ENCODE measurements around the gene ALOX5AP. TPM values are rescaled to one million over a fixed set of nuclear protein-coding genes. Genes with fewer than 3 reads are reported as not detected.

ALOX5AP gene
- total and polyA plus RNA-seq, 2 experiments from 2014 or later: 0.66 TPM; not detected in 1

- no peaks in the 10 kb centered on the region for H3K9me3 ChIP-seq (ENCODE audit: low read depth)
- H3K36me3 ChIP-seq: no peaks in the 10 kb centered on the region
- no peaks in the 10 kb centered on the region for H3K4me1 ChIP-seq (ENCODE audit: low read depth)
- no peak for TF ChIP-seq CTCF (IDR thresholded peaks at IDR 0.05; ENCODE audit: low read depth, low read length)
- no peak overlapping the region for H3K27ac ChIP-seq
- DNase-seq (ENCODE audit: low read depth in 1 of 2, low spot score in 1 of 2): no peak
- no peak overlapping the region for H3K4me3 ChIP-seq
- H3K27me3 ChIP-seq: no peaks in the 10 kb centered on the region
Measured at GRCh38 chr13:30774214-30774730, 38.9 kb downstream of the ALOX5AP start.

DNA sequence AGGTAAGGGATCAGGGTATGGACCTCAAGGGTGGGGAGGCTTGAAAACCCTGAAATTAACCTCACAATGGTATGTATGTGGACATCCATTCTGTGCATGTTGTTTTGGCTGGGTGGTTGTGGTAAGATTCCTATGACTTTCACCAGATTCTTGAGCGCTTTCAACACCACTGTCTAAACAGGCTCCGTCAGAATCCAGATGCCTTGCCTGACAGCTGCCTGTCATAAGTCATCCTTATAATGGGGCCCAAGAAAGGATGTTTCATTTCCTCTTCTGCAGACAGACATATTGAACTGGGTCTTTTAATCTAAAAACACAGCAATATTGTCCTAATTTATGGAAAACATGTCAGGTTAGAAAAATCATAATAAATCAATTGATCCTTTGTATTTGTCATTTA is 41.3 kb downstream of the ALOX5AP start:
- Histone ChIP-seq H3K36me3 (no peaks in the 10 kb centered on the region), H3K4me3 (no peak overlapping the region), H3K4me1 (ENCODE audit: low read depth) (no peaks in the 10 kb centered on the region), H3K27me3 (no peaks in the 10 kb centered on the region), H3K27ac (no peak overlapping the region), H3K9me3 (ENCODE audit: low read depth) (no peaks in the 10 kb centered on the region)
- DNase-seq (ENCODE audit: low read depth in 1 of 2, low spot score in 1 of 2): no peak
- TF ChIP-seq CTCF (IDR thresholded peaks at IDR 0.05; ENCODE audit: low read depth, low read length): no peak

- DNase-seq (ENCODE audit: low read depth in 1 of 2, low spot score in 1 of 2): no peak
- no peaks in the 10 kb centered on the region for H3K9me3 ChIP-seq (ENCODE audit: low read depth)
- TF ChIP-seq CTCF (IDR thresholded peaks at IDR 0.05; ENCODE audit: low read depth, low read length): no peak
Measured at GRCh38 chr13:30779016-30779415, 43.7 kb downstream of the ALOX5AP start.

GRCh38 chr13:30779608-30780007 is 44.3 kb downstream of the ALOX5AP start:
- Histone ChIP-seq H3K36me3 (no peaks in the 10 kb centered on the region), H3K27ac (no peak overlapping the region), H3K4me3 (no peak overlapping the region), H3K27me3 (no peaks in the 10 kb centered on the region), H3K4me1 (ENCODE audit: low read depth) (no peaks in the 10 kb centered on the region), H3K9me3 (ENCODE audit: low read depth) (no peaks in the 10 kb centered on the region)
- no peak for TF ChIP-seq CTCF (IDR thresholded peaks at IDR 0.05; ENCODE audit: low read depth, low read length)
- DNase-seq (ENCODE audit: low read depth in 1 of 2, low spot score in 1 of 2): no peak

More at GRCh38 chr13:30779016-30779415, 43.7 kb downstream of the ALOX5AP start:
- Histone ChIP-seq H3K27me3 (no peaks in the 10 kb centered on the region), H3K4me3 (no peak overlapping the region), H3K27ac (no peak overlapping the region), H3K36me3 (no peaks in the 10 kb centered on the region), H3K4me1 (ENCODE audit: low read depth) (no peaks in the 10 kb centered on the region)

- no peaks in the 10 kb centered on the region for H3K4me1 ChIP-seq (ENCODE audit: low read depth)
- no peak for TF ChIP-seq CTCF (IDR thresholded peaks at IDR 0.05; ENCODE audit: low read depth, low read length)
Measured at GRCh38 chr13:30780338-30780981, 45.1 kb downstream of the ALOX5AP start.

More at GRCh38 chr13:30780338-30780981, 45.1 kb downstream of the ALOX5AP start:
- Histone ChIP-seq H3K4me3 (no peak overlapping the region), H3K36me3 (no peaks in the 10 kb centered on the region), H3K27me3 (no peaks in the 10 kb centered on the region), H3K9me3 (ENCODE audit: low read depth) (no peaks in the 10 kb centered on the region), H3K27ac (no peak overlapping the region)
- DNase-seq (ENCODE audit: low read depth in 1 of 2, low spot score in 1 of 2): no peak

All from cardiac muscle cell (in vitro differentiated cells and primary cell).